ENCODE data around the gene AHCYL1. TPM values are rescaled to one million over a fixed set of nuclear protein-coding genes. Genes with fewer than 3 reads are reported as not detected.
"Not testable (repeated sequence)": the region's sequence is repeated elsewhere in the genome, so short reads cannot be mapped to it uniquely, and the experiment has no call there.

The AHCYL1 gene
- total RNA-seq, 6 donors from 2014 or later: 41.9 to 89.6 (median 76.1) TPM

DNA sequence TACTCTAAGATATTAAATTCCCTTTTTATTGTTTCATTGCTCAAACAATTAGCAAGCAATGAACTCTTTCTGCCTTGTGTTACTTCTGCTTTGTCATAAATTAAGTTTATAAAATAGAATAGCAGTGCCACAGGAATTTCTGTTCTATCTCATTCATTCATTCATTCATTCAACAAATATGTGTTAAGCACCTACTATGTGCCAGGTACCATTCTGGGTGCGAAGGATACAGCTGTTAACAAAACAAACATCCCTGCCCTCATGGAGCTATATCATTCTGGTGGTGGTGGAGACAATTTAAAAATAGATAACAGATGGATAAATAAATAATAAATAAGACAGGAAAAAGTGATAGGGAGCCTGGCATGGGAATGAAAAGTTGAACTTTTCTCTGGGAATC, 34.5 kb upstream of the AHCYL1 start:
- Histone ChIP-seq H3K4me3 (no peak overlapping the region), H3K27me3 (no peaks in the 10 kb centered on the region), H3K36me3 (no peaks in the 10 kb centered on the region), H3K4me1 (peaks cover 4 to 18% (median 6%) of the 10 kb centered on the region in 4 donors), H3K27ac (no peak overlapping the region), H3K9me3 (no peaks in the 10 kb centered on the region)
- DNase-seq (no peak), ATAC-seq (ENCODE audit: low FRiP score in 2 of 2) (no peak)
- 84 to 88% methylated on average over 1 of the region's 1 CpG for WGBS, 2 donors
- TF ChIP-seq POLR2A (IDR thresholded peaks at IDR 0.05) (no peak), POLR2AphosphoS5 (IDR thresholded peaks at IDR 0.05) (no peak), EP300 (IDR thresholded peaks at IDR 0.05) (no peak)
- TF ChIP-seq, protein P1, sequence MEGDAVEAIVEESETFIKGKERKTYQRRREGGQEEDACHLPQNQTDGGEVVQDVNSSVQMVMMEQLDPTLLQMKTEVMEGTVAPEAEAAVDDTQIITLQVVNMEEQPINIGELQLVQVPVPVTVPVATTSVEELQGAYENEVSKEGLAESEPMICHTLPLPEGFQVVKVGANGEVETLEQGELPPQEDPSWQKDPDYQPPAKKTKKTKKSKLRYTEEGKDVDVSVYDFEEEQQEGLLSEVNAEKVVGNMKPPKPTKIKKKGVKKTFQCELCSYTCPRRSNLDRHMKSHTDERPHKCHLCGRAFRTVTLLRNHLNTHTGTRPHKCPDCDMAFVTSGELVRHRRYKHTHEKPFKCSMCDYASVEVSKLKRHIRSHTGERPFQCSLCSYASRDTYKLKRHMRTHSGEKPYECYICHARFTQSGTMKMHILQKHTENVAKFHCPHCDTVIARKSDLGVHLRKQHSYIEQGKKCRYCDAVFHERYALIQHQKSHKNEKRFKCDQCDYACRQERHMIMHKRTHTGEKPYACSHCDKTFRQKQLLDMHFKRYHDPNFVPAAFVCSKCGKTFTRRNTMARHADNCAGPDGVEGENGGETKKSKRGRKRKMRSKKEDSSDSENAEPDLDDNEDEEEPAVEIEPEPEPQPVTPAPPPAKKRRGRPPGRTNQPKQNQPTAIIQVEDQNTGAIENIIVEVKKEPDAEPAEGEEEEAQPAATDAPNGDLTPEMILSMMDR (IDR thresholded peaks at IDR 0.05): no peak

- Histone ChIP-seq H3K4me3 (no peak overlapping the region), H3K27ac (no peak overlapping the region), H3K36me3 (no peaks in the 10 kb centered on the region), H3K9me3 (no peaks in the 10 kb centered on the region), H3K27me3 (no peaks in the 10 kb centered on the region), H3K4me1 (peaks cover 4 to 18% (median 6%) of the 10 kb centered on the region in 4 donors)
- DNase-seq (no peak), ATAC-seq (ENCODE audit: low FRiP score in 2 of 2) (no peak)
- WGBS, 2 donors: 88 to 90% methylated on average over 2 of the region's 2 CpGs
- no peak for TF ChIP-seq POLR2A (IDR thresholded peaks at IDR 0.05)
- no peak for TF ChIP-seq POLR2AphosphoS5 (IDR thresholded peaks at IDR 0.05)
- TF ChIP-seq EP300 (IDR thresholded peaks at IDR 0.05): no peak
- TF ChIP-seq, protein P1 (IDR thresholded peaks at IDR 0.05): no peak
These were observed 34.1 kb upstream of the AHCYL1 start for GRCh38 chr1:109950509-109950908.

- H3K27me3 ChIP-seq; H3K27ac ChIP-seq; ATAC-seq (ENCODE audit: low FRiP score in 2 of 2); H3K4me3 ChIP-seq; H3K9me3 ChIP-seq; H3K36me3 ChIP-seq; DNase-seq: not testable (repeated sequence)
- peaks cover 4 to 18% (median 6%) of the 10 kb centered on the region in 4 donors for H3K4me1 ChIP-seq
- 96 to 98% methylated on average over 5 of the region's 5 CpGs for WGBS, 2 donors
These were observed 33.1 kb upstream of the AHCYL1 start for GRCh38 chr1:109951501-109951900.

DNA sequence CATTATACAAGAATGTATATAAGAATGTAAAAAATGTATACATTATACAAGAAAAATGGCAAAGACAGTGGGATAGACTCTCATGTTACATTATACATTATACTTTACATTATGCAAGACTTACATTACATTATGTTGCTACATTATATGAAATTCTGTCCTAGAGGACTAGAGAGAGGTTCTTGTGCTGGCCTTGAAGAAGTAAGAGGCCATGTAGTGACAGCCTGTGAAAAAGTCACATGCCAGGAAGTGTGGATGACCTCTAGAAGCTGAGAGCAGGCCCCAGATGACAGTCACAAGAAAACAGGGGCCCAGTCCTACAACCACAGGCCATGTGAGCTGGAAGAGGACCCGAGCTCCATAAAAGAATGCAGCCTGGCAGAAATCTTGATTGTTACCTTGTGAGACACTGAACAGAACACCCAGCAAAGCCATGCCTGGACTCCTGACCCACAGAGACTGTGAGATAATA, 30.5 kb upstream of the AHCYL1 start:
- ATAC-seq (ENCODE audit: low FRiP score in 2 of 2) (no peak), DNase-seq (no peak)
- H3K4me1 ChIP-seq: peaks cover 0 to 3% (median 0%) of the 10 kb centered on the region in 4 donors
- no peak overlapping the region for H3K27ac ChIP-seq
- H3K4me3 ChIP-seq: no peak overlapping the region
- WGBS, 2 donors: 47 to 73% methylated on average over 1 of the region's 1 CpG
- H3K27me3 ChIP-seq: no peaks in the 10 kb centered on the region
- H3K36me3 ChIP-seq: no peaks in the 10 kb centered on the region
- no peaks in the 10 kb centered on the region for H3K9me3 ChIP-seq
- TF ChIP-seq EP300 (IDR thresholded peaks at IDR 0.05) (no peak), POLR2A (IDR thresholded peaks at IDR 0.05) (no peak), POLR2AphosphoS5 (IDR thresholded peaks at IDR 0.05) (no peak)
- TF ChIP-seq, protein P1 (IDR thresholded peaks at IDR 0.05): no peak

GRCh38 chr1:109959632-109959973, 25.0 kb upstream of the AHCYL1 start:
- DNase-seq: no peak
- 33 to 40% methylated on average over 1 of the region's 1 CpG for WGBS, 2 donors
- H3K27me3 ChIP-seq: no peaks in the 10 kb centered on the region
- ATAC-seq (ENCODE audit: low FRiP score in 2 of 2): peak in 1 of 2 donors; percentile 42
- peaks cover 0 to 16% (median 15%) of the 10 kb centered on the region in 4 donors for H3K4me1 ChIP-seq
- TF ChIP-seq POLR2AphosphoS5 (IDR thresholded peaks at IDR 0.05): no peak
- TF ChIP-seq, protein P1 (IDR thresholded peaks at IDR 0.05): no peak
- no peak for TF ChIP-seq EP300 (IDR thresholded peaks at IDR 0.05)
- peak in 1 of 4 donors; percentile 15 for TF ChIP-seq POLR2A (IDR thresholded peaks at IDR 0.05)
- H3K4me3 ChIP-seq: no peak overlapping the region
- H3K27ac ChIP-seq: peak overlapping the region in 3 of 4 donors; percentile 47 to 64 (median 58)
- no peaks in the 10 kb centered on the region for H3K9me3 ChIP-seq
- no peaks in the 10 kb centered on the region for H3K36me3 ChIP-seq
